ENCODE measurements around the gene OSM.

The OSM gene

DNA sequence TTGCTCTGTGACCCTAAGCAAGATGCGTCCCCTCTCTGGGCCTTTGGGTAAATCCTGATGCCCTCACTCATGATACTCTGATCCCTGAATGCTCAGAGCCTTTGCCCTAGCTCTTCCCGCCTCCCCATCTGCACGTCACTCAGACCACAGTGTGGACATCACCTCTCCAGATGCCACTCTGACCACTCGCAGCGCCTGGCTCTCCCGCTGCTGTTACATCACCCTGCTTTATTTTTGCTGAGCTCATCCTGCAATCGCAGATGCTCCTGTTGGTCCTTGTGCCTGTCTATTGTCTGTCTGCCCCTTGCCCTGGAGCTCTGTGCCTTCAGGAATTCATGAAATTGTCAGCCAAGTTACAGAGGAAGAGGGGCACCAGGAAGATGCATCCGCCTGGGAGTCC is 5.5 kb downstream of the OSM start:
- no peak for DNase-seq

DNA sequence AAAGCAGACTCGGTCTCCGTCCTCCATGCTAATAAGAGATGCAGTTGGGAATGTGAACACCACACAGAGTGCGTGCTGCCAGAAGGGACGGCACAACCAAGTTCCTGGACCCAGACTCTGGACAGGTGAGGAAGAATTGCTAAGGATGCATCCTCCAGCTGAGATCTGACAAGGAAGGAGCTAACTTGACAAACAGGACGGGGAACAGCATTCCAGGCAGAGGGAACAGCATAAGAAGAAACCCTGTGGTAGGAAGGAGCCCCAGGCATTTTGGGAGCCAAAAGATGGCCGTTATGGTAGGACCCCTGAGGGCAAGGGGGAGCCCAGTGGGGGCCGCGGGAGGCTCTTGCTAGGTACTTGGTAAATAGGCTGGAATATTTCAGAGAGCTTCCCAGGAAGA is 6.0 kb downstream of the OSM start:
- no peak for DNase-seq

DNA sequence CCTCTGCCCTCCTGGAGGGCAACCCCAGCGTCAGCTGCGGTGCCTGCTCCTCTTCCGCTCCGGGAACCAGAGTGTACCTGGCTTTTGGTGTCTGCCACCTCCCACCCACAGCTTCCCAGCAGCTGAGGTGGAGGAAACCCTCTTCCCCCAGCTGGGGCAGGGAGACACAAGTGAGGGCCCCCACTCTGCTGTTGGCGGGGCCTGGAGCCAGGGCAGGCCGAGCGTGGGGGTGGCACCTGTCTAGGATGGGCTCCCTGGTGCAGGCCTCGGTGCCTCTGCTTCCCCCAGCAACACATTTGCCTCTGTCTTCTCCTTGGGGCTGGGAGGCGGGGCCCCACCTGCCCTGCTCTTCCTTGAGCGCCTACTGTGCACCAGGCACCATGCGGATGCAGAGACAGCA is 6.4 kb downstream of the OSM start:
- no peak for DNase-seq

DNA sequence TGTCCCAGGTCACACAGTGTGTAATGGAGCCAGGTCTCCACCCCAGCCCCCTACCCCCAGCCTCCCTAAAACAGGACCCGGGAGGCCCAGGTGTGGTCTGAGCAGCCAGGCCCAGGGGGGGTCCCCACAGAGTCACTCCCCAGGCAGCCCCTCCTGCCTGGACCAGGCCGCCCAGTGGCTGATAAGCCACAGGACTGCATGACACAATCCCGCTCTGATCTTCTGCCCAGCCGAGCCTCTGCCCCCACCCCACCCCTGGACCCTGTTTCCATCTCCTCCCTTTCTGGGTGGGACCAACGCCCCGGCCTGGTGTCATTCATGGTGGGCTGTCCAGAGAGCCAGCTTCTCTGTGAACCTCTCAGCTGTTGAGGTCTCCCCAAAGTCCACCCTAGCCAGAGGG is 12.3 kb downstream of the OSM start:
- DNase-seq = no peak

DNA sequence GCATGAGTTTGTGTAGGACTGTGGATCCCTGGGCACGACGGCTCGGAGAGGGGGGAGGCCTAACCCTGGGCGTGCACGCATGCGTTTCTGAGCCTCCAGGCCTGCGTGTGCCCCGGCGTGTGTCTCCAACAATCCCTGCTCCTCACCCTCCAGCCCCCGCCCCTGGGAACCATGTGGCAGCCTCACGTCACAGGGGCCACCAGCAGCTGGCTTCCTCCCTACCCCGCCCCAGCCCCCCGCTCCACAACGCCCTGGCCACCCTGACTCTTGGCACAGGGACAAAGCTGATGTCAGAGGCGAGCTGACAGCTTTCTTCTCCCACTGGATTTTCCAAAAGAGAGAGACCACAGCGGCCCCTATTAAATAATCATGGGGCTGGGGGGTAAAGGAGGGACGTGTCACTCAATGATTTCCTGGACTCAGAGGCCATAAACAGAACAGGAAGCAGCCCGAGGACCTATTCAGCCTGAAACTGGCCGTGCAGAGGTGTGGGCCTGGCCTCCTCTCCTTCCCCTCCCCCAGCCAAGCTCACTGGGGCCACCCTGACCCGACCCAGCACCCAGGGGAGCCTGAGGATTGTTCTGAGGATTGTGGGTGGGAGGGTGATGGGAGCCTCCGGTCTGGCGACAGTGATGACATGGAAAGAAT is 13.3 kb downstream of the OSM start:
- peak; percentile 85 for DNase-seq

DNA sequence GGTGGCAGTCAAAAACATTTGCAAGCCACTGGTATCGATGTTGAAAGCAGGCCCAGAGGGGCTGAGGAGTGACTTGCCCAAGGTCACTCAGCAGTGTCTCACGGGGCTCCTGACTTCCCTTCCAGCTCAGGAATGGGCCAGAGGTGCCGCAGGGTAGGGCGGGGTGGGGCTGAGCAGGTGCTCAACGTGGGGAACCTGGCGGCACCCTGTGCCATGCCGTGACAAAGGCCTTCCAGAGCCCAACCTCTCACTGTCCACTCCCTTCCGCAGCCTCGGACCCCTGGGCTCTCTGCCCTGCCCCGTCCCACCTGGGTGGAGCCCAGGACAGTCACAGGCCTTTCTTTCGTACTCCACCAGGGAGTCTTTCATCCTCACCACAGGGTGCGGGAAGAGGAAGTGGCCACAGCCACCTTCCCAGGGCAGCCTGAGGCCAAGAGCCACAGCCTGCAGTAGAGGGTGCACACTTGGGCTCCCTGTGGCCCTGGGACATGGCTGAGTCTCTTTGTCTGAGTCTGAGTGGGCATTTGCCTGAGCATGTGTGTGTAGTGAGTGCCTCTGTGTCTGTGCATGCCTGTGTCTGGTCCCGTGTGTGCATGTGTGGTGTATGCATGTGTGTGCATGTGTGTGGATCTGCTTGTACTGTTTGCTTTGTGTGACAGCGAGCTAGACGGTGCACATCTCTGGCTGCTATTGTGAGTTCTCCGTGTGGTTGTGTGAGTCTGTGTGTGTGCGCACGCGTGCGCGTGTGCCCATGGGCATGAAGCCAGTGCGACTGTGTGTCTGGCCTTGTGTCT is 14.0 kb downstream of the OSM start:
- DNase-seq = no peak

DNA sequence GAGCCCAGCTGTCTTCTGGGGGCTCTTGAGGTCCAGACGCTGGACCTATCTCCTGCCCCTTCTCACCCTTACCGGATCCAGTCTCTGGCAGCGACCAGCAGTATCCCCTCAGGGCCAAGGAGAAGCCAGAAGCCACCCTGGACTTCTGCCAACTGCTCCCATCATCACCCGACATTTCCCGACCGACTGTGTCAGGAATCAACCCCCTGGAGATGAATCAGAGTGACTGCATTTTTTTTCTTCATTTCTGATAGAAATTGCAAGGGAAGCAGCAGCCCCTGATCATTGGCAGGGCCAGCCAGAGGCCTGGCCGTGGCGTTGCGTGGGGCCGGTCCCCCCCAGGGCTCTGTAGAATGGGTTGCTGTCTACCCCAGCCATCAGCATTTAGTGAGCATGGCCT is 14.9 kb downstream of the OSM start:
- DNase-seq = peak; percentile 40

DNA sequence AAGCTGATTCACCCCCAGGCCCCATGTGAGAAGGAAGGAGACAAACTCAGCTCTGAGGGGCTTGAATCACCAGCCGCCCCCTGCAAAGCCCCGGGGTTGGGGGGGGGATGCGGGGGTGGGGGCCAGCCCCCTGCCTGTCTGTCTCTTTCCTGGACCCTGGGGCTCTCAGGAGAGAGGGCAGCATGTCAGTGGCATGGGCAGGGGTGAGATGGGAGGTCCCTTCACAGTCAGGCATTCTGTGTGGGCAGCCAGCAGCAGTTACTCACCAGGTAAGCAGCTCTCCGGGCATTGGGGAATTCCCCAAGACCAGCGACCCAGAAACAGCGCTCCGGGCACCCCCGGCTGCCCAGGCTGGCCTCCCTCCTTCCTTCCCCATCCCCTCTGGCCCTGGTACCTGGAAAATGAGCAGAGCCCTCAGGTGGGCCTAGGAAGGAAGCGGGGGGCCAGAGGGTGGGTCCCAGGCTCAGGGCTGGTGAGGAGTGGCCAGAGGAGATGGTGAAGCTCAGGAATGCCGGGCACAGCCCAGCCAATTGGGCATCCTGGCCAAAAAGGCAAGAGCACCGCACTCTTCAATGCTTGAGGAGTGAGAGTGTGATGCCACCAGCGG is 15.9 kb downstream of the OSM start:
- no peak for DNase-seq

DNA sequence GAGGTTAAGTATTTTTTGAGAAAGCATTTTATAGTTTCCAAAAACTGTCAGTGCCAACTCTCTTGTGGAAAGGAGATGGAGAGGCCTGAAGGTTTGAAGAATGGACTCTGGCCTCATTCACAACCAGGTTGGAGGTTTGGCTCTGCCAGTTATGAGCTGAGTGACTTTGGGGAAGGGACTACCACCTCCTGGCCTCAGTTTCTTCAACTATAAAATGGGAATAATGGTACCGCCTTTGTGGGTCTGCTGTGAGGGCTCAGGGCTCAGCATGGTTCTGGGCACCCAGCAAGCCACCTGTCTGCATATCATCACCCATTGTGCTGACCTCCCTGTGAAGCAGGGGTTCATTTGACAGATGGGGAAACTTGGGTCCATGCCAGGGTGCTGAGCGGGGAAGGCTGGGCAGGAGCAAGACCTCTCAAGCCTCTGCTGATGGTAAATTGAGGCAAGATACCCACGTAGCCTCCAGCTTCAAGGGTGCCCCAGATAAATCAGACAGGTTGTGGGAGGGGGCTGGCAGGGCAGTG is 16.5 kb downstream of the OSM start:
- no peak for DNase-seq

DNA sequence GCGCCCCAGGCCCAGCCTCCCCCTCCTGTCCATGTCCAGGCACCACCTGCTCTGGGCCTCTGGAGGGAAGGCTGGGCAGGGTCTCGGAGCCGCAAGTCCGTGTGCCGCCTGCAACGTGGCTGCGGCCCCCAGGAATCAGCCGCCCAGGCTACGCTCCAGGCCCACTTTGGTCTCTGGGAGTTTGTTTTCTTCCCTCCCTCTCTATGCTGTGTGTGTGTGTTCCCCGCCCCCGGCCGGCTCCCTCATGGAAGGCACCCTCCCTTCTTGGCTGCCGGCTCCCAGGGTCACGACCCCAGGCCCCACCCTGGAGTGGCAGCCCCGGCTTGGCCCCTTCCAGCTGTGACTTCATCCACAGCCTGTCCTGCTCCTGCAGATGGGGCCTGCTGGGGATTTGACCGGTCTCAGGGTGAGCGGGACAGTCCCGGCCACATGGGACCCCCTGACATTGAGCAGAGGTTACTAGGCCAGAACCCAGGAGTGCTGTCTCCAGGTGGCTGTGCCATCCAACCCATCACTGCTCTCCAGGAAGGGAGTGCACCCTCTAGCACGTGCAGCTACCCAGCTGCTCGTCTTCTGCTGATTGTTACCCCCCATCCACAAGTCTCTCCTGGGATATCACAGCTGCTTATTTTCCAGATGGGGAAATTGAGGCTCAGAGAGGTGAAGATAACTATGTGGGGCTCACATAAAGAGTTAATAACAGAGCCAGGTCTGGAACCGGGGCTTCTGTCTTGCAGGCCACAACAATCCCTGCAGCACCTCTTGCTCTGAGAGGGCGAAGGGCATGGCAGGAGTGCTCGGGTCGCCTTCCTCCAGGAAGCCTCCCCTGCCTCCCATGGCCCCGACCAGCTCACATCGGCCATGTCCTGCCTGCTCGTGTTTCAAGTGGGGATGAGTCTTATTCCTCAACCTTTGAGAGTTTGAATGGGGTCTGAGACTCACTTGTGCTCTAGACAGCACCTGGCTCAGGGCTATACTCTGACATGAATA is 17.3 kb downstream of the OSM start:
- peak; percentile 71 for DNase-seq

DNA sequence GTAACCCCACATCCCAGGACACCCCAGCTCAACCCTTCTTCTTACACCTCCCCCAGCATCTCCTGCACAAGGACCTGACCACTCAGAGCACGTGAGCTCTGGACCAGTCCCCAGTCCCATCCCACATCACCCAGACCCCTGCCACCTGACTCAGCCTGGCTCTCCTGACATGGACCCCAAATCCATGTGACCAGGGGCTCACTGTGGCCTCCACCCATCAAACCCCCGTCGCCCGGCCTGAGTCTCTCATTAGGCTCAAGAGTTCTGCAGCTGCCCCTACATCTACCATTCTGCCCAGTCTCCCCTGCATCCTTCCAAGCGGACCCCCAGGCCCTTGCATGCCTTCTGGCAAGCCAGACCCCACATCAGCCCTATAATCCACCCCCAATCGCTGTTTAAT is 18.2 kb downstream of the OSM start:
- DNase-seq = no peak

DNA sequence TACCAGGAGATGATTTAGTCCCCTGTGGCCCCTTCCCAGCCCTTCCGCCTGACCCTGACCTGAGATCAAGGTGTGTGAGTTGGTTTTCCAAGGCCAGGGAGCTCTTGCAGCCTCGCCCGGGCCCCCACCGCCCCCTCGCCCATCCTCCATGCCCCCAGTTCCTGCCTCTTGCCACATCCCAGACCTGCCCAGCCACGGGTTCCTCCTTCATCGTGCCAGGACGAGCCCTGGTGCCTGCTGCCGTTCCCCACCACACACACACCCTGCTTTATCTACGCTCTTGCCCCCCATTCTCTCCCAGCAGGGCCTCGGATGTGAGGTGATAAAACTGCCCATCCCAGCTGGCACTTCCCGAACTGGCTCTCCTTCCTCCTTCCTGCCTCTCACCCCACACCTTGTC is 18.7 kb downstream of the OSM start:
- no peak for DNase-seq

DNA sequence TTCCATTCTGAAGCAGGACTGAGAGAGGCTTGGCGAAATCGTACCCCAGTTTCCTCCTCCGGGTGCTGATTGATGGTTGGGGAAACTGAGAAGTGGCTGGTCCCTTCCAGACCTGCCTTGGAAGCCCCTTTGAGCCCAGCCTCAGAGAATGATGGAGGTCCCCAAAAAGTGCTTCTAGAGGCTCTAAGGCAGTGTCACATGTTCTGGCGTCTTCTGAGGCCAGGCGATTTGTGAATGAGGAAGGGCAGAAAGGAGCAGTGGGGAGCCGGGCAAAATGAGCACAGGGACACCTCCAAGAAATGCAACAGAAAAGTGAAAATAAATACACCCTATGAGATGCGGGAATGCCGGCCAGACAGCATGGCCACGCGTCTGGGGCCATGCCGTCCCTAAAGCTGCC is 19.1 kb downstream of the OSM start:
- no peak for DNase-seq

DNA sequence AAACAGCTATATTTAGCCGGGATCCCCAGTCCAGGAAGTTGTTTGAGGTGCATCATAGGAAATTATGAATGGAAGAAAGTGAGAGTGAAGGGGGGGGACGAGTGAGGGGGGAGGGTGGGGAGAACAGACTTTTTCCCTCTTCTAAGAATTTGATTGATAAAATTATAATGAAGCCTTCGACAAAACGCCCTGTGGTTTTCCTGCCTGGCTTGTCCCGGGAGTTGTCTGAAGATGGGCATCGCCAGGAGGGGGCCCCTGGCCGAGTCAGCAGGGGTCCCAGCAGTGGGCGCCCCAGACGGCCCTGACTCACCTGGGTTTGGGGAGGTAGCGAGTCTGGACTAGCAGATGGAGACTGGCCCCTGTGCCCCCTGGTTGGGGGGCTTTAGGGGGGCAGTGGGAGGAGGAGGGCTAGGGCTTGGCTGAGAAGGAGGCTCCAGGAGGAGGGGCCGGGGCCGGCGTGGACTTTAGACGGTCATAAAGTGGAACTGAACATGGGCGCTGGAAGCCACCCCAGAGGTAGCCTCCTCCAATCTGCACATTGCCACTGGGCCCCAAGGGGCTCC is 19.8 kb downstream of the OSM start:
- no peak for DNase-seq

DNA sequence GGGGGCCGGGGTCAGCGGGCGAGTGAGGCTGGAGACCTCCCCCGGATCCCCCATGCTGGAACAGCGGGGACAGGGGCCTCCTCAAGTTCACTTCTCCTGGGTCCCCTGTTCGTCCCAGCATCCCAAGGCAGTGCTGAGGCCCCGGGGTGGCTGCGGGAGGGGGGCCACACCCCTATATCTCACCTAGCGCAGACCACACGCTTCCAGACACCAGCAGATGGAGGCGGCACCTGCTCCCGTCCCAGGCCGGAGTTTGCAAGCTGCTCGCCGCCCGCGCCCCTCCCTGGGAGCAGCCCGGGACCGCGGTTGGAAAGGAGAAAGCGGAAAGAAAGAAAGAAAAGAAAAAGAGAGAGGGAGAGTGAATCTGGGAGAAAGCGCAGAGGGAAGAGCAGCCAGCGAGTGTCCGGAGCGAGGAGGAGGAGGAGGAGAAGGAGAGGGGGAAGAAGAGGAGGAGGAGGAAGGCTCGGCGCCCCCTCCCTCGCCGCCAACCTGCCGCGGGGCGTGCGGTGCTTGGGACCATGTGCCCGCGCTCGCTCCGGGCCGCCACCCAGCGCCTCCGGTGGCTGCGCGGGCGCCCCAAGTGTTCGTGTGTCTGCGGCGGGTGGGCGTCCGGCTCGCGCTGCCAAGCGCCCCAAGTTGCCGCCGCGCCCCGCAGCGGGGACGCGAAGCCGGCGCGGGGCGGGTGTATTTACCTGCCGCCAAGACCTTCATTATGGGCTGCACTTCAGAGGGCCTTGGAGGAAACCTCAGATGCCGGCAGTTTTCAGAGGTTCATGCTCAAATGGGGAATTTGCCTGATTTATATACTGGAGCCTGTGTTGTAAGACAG is 20.5 kb downstream of the OSM start, which contains the start of gene LIF:
Gene LIF (minus strand): TSS at position 775 of the 829 bp plus-strand sequence. CDS start 64 bp downstream, at position 711.
- no peak for DNase-seq

DNA sequence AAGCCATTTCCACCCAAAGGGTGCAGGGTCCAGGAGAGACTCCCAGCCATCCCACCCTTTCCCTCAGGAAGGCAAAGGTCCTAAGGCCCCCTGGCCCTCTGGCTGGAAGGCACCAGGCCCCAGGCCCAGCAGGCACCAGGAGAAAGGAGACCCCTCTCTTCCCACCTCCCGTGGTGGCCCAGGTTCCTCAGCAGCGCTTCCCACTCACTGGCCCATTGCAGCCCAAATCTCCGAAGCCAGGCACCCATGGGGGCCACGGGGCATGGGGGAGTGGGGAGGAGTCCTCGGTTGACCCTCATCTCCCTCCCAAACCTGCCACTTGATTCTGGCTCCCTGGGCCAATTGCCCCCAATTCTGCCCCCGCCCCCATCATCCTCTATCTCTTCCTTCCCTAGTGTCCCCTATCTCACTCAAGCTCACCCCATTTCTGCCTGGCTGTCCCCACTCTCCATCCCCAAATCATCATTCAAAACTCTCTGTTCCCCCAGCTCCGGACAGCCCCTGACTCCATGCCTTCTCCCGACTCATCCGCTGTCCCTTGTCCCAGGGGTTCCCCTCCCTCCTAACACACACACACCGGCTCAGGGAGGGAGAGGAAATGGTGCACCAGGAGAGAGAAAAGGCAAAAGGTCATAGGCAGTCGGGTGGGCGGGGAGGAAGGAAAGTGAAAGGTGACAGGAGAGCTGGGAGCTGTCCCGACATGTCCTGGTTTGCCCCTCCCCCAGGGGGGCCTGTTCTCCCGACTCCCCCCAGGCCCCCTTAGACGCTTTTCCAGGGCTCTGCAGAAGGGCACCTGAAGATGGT is 21.3 kb downstream of the OSM start:
- peak; percentile 18 for DNase-seq

DNA sequence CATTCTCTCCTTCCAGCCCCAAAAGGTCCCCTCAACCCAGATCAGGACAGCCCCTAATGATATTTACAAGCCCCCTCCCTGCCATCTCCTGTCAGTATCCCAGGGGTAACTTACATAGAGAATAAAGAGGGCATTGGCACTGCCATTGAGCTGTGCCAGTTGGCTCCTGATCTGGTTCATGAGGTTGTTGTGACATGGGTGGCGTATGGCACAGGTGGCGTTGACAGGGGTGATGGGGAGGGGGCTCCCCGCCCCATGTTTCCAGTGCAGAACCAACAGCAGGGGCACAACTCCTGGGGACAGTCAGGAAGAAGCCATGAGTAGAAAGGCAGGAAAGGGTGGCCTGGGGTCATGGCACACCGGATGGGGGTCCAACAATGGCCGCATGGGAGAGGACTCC is 22.0 kb downstream of the OSM start:
- DNase-seq = no peak

DNA sequence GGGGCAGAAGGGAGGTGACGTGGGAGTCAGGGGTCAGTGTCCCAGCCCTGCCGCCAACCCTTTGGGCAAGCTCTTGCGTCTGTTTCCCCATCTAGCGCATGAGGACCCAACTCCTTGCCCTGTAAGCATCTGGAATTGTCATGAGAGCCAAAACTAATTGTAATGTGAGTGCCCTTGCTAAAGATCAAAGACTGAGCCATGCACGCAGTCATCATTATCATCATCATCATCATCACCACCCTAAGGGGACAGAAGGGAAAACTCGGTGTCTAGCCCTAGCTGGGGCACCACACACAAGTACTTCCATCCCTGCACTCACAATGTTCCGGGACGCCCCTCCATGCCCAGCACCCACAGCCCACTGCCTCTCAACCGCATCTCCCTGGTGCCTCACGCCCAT is 22.6 kb downstream of the OSM start:
- DNase-seq = peak; percentile 27

DNA sequence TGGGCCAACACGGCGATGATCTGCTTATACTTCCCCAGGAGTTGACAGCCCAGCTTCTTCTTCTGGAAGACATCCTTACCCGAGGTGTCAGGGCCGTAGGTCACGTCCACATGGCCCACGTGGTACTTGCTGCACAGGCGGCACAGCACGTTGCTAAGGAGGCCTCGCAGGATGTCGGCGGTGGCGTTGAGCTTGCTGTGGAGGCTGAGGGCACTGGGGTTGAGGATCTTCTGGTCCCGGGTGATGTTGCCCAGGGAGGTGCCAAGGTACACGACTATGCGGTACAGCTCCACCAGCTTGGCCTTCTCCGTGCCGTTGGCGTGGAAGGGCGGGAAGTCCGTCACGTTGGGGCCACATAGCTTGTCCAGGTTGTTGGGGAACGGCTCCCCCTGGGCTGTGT is 23.0 kb downstream of the OSM start:
- DNase-seq = no peak

DNA sequence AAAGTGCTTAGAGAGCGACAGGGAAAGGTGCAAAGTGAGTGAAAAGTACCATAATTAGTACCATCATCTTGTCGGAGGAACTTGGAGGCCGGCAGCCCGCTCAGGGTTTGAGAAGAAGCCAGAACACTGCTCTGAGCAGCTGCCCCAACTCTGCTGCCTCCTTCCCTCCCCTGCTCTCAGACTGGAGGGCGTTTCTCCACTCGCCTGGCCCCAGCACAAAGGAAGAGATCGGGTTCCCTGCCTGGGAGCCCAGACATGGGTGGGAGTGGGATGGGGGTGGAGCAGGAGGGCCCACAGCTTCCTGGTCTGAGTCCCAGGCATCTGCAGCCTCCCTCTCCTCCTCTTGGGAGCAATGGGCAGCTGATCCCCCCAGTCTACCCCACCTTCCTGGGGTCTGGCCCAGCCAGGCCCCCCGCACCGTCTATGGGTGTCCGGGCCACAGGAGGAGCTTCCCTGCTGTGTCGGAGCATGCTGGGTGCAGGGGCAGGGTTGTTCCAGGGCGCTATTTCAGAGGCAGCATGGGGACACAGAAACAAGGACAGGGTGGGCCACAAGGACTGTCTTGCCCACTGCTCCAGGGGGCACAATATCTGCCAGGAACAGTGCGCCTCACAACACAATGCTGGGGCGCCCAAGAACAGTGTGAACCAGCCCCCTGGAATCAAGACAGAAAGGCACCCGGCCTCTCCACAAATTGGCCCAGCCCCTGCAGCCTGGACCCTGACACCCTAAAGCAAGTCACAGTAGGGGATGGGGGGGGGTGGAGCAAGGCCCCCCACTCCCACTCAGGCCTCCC is 24.9 kb downstream of the OSM start:
- peak; percentile 66 for DNase-seq

All from left hindlimb (tissue), 1 donor.